ENCODE results near the gene SUCLA2.

Gene SUCLA2

DNA sequence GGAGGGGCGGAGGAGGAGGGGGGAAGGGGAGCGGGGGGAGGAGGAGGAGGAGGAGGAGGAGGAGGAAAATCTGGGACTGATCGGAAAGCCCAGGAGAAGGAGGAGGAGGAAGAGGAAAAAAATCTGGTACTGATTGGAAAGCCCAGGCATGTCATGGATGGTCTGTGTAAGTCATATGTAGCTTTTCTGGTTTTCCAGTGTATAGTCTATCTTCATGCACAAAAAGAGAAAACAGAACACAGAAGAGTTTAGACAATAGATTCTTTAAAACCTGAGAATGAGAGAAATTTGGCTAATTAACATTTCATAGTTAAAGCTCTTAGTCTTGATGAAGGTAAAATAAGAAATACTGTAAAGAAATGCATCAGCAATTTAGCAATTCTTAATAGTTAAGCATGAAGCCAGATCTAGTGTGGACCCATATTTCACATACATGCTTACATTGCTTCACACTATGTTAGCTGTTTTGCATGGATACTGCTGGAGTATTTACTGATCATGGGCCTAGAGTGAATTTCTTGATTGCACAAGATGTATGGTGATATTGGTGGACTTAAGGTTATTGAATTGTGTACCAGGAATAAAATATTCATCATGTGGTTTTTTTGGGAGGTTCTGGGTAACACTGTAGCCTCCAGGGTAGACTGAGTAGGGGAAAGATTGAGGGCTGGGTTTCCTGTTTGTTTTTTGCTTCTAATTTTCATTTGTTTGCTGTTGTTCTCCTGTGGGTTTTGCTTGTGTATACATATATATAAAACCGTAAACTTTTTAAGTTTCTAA, 41.4 kb downstream of the SUCLA2 start:
- Histone ChIP-seq H3K27me3 (ENCODE audit: insufficient read depth, poor library complexity, severe bottlenecking) (no peaks in the 10 kb centered on the region), H3K27ac (replicated peaks) (no peak overlapping the region), H3K4me3 (replicated peaks; ENCODE audit: insufficient read depth, low read length) (no peak overlapping the region)
- TF ChIP-seq, protein P1, sequence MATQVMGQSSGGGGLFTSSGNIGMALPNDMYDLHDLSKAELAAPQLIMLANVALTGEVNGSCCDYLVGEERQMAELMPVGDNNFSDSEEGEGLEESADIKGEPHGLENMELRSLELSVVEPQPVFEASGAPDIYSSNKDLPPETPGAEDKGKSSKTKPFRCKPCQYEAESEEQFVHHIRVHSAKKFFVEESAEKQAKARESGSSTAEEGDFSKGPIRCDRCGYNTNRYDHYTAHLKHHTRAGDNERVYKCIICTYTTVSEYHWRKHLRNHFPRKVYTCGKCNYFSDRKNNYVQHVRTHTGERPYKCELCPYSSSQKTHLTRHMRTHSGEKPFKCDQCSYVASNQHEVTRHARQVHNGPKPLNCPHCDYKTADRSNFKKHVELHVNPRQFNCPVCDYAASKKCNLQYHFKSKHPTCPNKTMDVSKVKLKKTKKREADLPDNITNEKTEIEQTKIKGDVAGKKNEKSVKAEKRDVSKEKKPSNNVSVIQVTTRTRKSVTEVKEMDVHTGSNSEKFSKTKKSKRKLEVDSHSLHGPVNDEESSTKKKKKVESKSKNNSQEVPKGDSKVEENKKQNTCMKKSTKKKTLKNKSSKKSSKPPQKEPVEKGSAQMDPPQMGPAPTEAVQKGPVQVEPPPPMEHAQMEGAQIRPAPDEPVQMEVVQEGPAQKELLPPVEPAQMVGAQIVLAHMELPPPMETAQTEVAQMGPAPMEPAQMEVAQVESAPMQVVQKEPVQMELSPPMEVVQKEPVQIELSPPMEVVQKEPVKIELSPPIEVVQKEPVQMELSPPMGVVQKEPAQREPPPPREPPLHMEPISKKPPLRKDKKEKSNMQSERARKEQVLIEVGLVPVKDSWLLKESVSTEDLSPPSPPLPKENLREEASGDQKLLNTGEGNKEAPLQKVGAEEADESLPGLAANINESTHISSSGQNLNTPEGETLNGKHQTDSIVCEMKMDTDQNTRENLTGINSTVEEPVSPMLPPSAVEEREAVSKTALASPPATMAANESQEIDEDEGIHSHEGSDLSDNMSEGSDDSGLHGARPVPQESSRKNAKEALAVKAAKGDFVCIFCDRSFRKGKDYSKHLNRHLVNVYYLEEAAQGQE (IDR thresholded peaks at IDR 0.05; ENCODE audit: insufficient replicate concordance, low read depth), result no peak
- TF ChIP-seq, protein P2, sequence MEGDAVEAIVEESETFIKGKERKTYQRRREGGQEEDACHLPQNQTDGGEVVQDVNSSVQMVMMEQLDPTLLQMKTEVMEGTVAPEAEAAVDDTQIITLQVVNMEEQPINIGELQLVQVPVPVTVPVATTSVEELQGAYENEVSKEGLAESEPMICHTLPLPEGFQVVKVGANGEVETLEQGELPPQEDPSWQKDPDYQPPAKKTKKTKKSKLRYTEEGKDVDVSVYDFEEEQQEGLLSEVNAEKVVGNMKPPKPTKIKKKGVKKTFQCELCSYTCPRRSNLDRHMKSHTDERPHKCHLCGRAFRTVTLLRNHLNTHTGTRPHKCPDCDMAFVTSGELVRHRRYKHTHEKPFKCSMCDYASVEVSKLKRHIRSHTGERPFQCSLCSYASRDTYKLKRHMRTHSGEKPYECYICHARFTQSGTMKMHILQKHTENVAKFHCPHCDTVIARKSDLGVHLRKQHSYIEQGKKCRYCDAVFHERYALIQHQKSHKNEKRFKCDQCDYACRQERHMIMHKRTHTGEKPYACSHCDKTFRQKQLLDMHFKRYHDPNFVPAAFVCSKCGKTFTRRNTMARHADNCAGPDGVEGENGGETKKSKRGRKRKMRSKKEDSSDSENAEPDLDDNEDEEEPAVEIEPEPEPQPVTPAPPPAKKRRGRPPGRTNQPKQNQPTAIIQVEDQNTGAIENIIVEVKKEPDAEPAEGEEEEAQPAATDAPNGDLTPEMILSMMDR (IDR thresholded peaks at IDR 0.05; ENCODE audit: insufficient read depth, low read length), result no peak
- no peak for TF ChIP-seq SPI1 (IDR thresholded peaks at IDR 0.05; ENCODE audit: borderline replicate concordance, low read depth)
- no peak for TF ChIP-seq GABPA (IDR thresholded peaks at IDR 0.05; ENCODE audit: low read depth)
- no peak for TF ChIP-seq POLR2AphosphoS5 (IDR thresholded peaks at IDR 0.05; ENCODE audit: low read depth)
- no peak for DNase-seq (ENCODE audit: low read depth in 1 of 2, low spot score in 1 of 2)

DNA sequence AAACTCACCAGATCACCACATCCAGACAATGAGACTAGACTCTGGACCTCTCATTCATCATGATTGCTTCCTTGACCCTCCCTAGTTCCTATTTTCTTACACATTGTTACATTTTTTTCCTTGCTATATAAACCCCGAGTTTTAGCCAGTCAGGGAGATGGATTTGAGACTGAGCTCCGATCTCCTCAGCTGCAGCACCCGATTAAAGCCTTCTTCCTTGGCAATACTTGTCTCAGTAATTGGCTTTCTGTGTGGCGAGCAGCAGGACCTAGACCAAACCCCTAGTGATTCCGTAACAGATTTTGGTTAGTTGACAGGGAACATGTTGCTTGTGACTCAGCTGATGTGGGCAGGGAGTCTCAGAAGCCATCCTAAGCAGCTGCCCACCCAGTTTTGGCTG, 44.0 kb downstream of the SUCLA2 start:
- Histone ChIP-seq H3K27ac (replicated peaks) (no peak overlapping the region), H3K27me3 (ENCODE audit: insufficient read depth, poor library complexity, severe bottlenecking) (no peaks in the 10 kb centered on the region), H3K4me3 (replicated peaks; ENCODE audit: insufficient read depth, low read length) (no peak overlapping the region)
- DNase-seq (ENCODE audit: low read depth in 1 of 2, low spot score in 1 of 2), result no peak
- TF ChIP-seq SPI1 (IDR thresholded peaks at IDR 0.05; ENCODE audit: borderline replicate concordance, low read depth) (no peak), GABPA (IDR thresholded peaks at IDR 0.05; ENCODE audit: low read depth) (no peak), POLR2AphosphoS5 (IDR thresholded peaks at IDR 0.05; ENCODE audit: low read depth) (no peak)
- TF ChIP-seq, protein P1 (IDR thresholded peaks at IDR 0.05; ENCODE audit: insufficient replicate concordance, low read depth), result no peak
- TF ChIP-seq, protein P2 (IDR thresholded peaks at IDR 0.05; ENCODE audit: insufficient read depth, low read length), result no peak

DNA sequence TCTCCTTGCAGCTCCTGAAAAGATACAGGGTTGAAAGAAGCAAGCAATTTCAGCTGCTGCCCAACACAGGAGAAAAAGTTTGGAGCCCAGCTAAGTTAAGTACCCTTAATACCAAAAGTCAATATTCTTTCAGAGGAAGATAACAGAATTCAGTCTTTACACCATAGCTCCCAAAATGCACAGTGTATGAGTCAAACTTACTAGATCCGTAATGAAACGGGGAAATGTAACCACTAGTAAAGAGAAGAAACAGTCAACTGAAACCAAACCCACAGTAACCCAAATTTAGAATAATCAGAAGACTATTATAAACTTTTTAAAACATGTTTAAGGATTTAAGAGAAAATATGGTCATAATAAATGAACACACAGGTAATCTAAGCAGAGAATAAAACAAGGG, 45.2 kb downstream of the SUCLA2 start:
- Histone ChIP-seq H3K27ac (replicated peaks) (no peak overlapping the region), H3K4me3 (replicated peaks; ENCODE audit: insufficient read depth, low read length) (no peak overlapping the region), H3K27me3 (ENCODE audit: insufficient read depth, poor library complexity, severe bottlenecking) (no peaks in the 10 kb centered on the region)
- TF ChIP-seq POLR2AphosphoS5 (IDR thresholded peaks at IDR 0.05; ENCODE audit: low read depth), result no peak
- TF ChIP-seq GABPA (IDR thresholded peaks at IDR 0.05; ENCODE audit: low read depth), result no peak
- TF ChIP-seq SPI1 (IDR thresholded peaks at IDR 0.05; ENCODE audit: borderline replicate concordance, low read depth), result no peak
- TF ChIP-seq, protein P2 (IDR thresholded peaks at IDR 0.05; ENCODE audit: insufficient read depth, low read length), result no peak
- TF ChIP-seq, protein P1 (IDR thresholded peaks at IDR 0.05; ENCODE audit: insufficient replicate concordance, low read depth), result no peak
- no peak for DNase-seq (ENCODE audit: low read depth in 1 of 2, low spot score in 1 of 2)

Data from HL-60 (cell line).